LNCAP (cell line): Measurements from ENCODE around the gene EPHB3.

Source experiments
- TF ChIP-seq, protein P1 (sequence below): fragments of 450-650 bp; IDR thresholded peaks from 2 replicates; pipeline ENCODE4 v1.5.1; 2017; ENCODE audit warnings: mild to moderate bottlenecking

Gene EPHB3

GRCh38 chr3:184594371-184595001 lies 32.9 kb downstream of the EPHB3 start:
- TF ChIP-seq, protein P1, sequence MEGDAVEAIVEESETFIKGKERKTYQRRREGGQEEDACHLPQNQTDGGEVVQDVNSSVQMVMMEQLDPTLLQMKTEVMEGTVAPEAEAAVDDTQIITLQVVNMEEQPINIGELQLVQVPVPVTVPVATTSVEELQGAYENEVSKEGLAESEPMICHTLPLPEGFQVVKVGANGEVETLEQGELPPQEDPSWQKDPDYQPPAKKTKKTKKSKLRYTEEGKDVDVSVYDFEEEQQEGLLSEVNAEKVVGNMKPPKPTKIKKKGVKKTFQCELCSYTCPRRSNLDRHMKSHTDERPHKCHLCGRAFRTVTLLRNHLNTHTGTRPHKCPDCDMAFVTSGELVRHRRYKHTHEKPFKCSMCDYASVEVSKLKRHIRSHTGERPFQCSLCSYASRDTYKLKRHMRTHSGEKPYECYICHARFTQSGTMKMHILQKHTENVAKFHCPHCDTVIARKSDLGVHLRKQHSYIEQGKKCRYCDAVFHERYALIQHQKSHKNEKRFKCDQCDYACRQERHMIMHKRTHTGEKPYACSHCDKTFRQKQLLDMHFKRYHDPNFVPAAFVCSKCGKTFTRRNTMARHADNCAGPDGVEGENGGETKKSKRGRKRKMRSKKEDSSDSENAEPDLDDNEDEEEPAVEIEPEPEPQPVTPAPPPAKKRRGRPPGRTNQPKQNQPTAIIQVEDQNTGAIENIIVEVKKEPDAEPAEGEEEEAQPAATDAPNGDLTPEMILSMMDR = no peak

DNA sequence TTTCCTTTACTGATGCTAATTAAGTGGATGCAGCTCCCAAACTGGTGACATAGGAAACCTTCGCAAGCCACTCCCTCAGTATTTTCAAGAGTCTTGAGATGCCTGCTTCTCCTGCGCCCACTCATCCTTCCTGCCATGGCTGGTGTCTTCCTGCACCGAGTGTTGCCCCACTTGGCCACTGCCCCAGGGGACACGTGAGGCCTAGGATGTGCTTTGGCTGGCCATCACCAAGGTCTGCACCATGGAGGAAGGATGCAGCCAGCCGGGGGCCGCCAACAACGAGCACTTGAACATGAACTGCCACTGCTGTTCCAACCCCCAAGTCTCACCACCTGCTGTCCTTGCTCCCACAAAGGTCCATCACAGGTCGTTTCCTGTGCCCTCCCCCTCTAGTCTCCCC lies 34.1 kb downstream of the EPHB3 start:
- TF ChIP-seq, protein P1 = no peak

DNA sequence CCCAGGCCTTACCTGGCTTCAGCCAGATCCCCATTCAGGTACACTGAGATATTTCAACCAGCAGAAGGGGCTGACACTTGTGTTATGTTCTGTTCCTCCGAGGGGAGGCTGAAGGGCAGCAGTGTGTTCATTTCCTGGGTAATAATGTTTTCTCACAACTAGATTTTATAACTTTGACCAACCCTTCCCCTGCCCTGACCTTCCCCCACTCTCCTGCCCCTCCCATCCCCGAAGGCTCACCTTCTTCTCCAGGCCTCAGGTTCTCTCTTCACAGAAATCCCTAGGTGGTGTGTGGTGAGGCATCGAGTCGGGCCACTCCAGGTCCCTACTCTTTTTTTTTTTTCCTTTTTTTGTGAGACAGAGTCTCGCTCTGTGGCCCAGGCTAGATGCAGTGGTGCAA lies 34.6 kb downstream of the EPHB3 start:
- TF ChIP-seq, protein P1 = no peak

- TF ChIP-seq, protein P1 = no peak
These were observed 35.4 kb downstream of the EPHB3 start for GRCh38 chr3:184596886-184597575.

GRCh38 chr3:184597829-184598573 lies 36.4 kb downstream of the EPHB3 start:
- TF ChIP-seq, protein P1 = no peak

GRCh38 chr3:184598574-184598927 lies 37.0 kb downstream of the EPHB3 start:
- TF ChIP-seq, protein P1 = no peak

- TF ChIP-seq, protein P1 = no peak
These were observed 37.6 kb downstream of the EPHB3 start for GRCh38 chr3:184599143-184599542.
